ENCODE data around the gene FNDC3A.

DNA sequence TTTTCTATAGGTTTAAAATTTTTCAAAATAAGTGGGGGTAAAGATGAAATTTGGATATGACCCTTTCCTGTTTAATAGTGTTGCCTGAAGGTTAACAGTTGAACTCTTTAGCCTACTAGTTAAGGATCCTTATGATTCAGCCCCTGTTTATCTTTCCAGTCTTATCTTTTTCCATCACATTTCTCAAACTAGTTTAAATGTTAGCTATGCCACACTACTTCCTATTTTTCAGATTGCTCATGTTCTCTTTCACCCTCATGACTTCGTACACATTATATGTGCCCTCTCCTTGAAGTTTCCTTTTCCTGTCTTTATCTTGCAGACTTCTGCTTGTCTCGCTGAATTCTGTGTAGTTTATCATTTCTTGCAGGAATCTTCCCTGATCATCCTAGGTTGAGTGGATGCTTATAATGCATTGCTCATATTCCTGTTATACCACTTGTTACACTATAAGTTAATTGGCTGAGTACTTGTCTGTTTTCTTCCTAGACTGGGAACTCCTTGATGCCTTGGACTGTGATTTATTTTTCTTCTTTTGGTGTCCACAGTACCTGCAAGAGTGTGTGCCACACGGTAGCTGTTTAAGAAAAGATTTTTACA lies 86.7 kb downstream of the FNDC3A start:
- TF ChIP-seq, protein P1, sequence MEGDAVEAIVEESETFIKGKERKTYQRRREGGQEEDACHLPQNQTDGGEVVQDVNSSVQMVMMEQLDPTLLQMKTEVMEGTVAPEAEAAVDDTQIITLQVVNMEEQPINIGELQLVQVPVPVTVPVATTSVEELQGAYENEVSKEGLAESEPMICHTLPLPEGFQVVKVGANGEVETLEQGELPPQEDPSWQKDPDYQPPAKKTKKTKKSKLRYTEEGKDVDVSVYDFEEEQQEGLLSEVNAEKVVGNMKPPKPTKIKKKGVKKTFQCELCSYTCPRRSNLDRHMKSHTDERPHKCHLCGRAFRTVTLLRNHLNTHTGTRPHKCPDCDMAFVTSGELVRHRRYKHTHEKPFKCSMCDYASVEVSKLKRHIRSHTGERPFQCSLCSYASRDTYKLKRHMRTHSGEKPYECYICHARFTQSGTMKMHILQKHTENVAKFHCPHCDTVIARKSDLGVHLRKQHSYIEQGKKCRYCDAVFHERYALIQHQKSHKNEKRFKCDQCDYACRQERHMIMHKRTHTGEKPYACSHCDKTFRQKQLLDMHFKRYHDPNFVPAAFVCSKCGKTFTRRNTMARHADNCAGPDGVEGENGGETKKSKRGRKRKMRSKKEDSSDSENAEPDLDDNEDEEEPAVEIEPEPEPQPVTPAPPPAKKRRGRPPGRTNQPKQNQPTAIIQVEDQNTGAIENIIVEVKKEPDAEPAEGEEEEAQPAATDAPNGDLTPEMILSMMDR (IDR thresholded peaks at IDR 0.05; ENCODE audit: borderline replicate concordance, extremely low read depth, low read length, poor library complexity, severe bottlenecking), result no peak
- no peak for TF ChIP-seq EZH2 (IDR thresholded peaks at IDR 0.05; ENCODE audit: borderline replicate concordance, low read depth, low read length, severe bottlenecking)
